Measurements from ENCODE around the gene ZNF622.
"Not testable (repeated sequence)": the region's sequence is repeated elsewhere in the genome, so short reads cannot be mapped to it uniquely, and the experiment has no call there.

Gene ZNF622

DNA sequence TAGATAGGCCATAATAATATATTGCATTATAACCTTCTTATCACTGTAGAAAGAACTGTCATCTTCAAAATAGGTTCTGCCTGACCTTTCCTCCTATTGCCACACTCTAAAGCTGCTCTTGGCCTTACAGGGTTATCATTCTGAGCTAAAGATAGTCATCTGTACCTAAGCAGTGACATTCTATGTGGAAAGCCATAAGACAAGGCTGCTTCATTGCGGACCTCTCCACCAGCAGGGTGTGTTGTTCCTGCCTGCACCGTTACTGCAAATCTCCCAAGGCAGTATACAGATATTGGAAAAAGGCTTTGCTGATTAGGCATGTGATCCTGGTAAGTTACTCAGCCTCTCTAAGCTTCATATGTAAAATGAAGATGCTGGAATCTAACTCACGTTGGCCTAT lies 8.1 kb downstream of the ZNF622 start:
- H3K27ac ChIP-seq (ENCODE audit: low read depth, low read length), result no peak overlapping the region
- no peaks in the 10 kb centered on the region for H3K27me3 ChIP-seq (ENCODE audit: insufficient read depth, low read length)
- H3K4me3 ChIP-seq (ENCODE audit: low read length), result no peak overlapping the region
- 85% methylated on average over 3 of the region's 3 CpGs for WGBS
- no peak overlapping the region for H3K9ac ChIP-seq (ENCODE audit: low read depth, low read length)
- H3K36me3 ChIP-seq (ENCODE audit: insufficient read depth, low read length), result peaks cover 84% of the 10 kb centered on the region
- peaks cover 5% of the 10 kb centered on the region; the same call in 1 of the 2 replicates for H3K4me1 ChIP-seq (ENCODE audit: insufficient read depth, low read length)
- no peaks in the 10 kb centered on the region for H3K9me3 ChIP-seq (ENCODE audit: insufficient read depth, low read depth, low read length)

DNA sequence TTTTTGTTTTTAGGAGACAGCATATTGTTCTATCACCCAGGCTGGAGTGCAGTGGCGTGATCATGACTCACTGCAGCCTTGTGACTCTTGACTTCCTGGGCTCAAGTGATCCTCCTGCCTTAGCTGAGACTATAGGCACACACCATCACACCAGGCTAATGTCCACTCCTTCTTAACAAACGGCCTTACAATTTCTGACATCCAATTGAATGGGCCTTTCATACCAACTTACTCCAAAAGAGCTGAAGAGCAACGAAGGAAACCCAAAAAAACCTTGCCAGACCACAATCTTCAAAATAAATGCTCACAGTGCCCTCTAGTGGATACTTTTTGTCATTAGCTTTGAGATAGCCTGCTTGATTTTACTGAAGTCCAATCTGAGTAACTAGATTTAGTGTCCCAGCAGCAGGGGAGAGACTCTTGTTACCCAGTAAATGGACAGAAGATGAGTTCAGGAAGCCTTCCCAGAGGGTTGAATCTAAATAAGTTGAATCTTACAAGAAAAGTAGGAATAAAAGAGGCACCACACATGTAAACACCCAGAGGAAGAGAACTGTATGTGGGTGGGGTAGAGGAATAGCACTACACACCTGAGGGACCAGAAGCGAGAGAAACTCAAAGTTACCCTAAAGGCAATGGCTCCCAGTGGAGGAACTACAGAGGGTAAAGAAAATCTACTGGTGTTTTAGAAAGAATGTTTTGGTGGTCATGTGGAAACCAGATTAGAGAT lies 9.3 kb downstream of the ZNF622 start:
- peaks cover 84% of the 10 kb centered on the region for H3K36me3 ChIP-seq (ENCODE audit: insufficient read depth, low read length)
- H3K9ac ChIP-seq (ENCODE audit: low read depth, low read length), result no peak overlapping the region
- WGBS, result 64% methylated on average over 4 of the region's 4 CpGs
- H3K27me3 ChIP-seq (ENCODE audit: insufficient read depth, low read length), result no peaks in the 10 kb centered on the region
- H3K4me3 ChIP-seq (ENCODE audit: low read length), result no peak overlapping the region
- H3K4me1 ChIP-seq (ENCODE audit: insufficient read depth, low read length), result peaks cover 5% of the 10 kb centered on the region; the same call in 1 of the 2 replicates
- H3K27ac ChIP-seq (ENCODE audit: low read depth, low read length), result no peak overlapping the region
- H3K9me3 ChIP-seq (ENCODE audit: insufficient read depth, low read depth, low read length), result no peaks in the 10 kb centered on the region

DNA sequence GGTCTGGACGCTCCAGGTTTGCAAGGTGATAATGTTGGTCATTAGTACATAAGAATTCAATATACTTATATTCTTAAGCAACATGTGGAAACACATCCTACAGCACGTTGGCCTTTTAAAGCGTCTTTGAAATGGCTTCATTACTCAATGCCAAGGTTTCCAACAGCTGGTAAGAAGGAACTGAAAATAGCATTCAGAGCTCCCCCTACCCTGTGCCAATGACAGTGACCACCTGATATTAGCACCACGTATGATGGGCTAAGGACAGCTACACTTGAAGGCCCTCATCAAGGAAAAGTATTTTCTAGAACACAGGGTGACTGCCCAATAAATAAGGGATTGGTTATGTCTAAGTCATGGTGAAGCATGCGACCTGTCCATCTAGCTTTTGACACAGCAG lies 9.9 kb downstream of the ZNF622 start:
- WGBS, result 85% methylated on average over 4 of the region's 5 CpGs
- peaks cover 85% of the 10 kb centered on the region for H3K36me3 ChIP-seq (ENCODE audit: insufficient read depth, low read length)

DNA sequence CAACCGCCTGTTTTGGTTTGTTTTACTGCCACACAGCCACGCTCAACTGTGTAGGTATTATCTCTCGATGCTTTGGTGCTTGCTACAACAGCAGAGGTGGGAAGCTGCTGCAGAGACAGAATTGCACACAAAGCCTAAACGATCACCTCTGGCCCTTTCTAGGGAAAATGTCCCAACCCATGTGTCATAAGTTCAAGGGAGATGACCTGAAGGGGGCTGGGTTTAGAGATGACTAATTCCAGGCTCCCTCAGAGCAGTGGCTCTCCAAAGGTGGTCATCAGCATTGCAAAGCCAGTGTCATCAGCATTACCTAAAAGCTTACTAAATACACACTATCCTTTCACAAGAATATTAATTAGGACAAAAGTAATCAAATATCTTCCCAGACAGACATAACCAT lies 10.9 kb downstream of the ZNF622 start:
- Histone ChIP-seq H3K4me1 (ENCODE audit: insufficient read depth, low read length) (peaks cover 5% of the 10 kb centered on the region; the same call in 1 of the 2 replicates), H3K27ac (ENCODE audit: low read depth, low read length) (no peak overlapping the region), H3K27me3 (ENCODE audit: insufficient read depth, low read length) (no peaks in the 10 kb centered on the region), H3K9me3 (ENCODE audit: insufficient read depth, low read depth, low read length) (no peaks in the 10 kb centered on the region), H3K36me3 (ENCODE audit: insufficient read depth, low read length) (peaks cover 85% of the 10 kb centered on the region), H3K4me3 (ENCODE audit: low read length) (no peak overlapping the region), H3K9ac (ENCODE audit: low read depth, low read length) (no peak overlapping the region)
- WGBS, result 98% methylated on average over 4 of the region's 4 CpGs

More for the DNA sequence above, 9.9 kb downstream of the ZNF622 start:
- Histone ChIP-seq H3K27ac (ENCODE audit: low read depth, low read length) (no peak overlapping the region), H3K27me3 (ENCODE audit: insufficient read depth, low read length) (no peaks in the 10 kb centered on the region), H3K4me1 (ENCODE audit: insufficient read depth, low read length) (peaks cover 5% of the 10 kb centered on the region; the same call in 1 of the 2 replicates), H3K9ac (ENCODE audit: low read depth, low read length) (no peak overlapping the region), H3K4me3 (ENCODE audit: low read length) (no peak overlapping the region), H3K9me3 (ENCODE audit: insufficient read depth, low read depth, low read length) (no peaks in the 10 kb centered on the region)

DNA sequence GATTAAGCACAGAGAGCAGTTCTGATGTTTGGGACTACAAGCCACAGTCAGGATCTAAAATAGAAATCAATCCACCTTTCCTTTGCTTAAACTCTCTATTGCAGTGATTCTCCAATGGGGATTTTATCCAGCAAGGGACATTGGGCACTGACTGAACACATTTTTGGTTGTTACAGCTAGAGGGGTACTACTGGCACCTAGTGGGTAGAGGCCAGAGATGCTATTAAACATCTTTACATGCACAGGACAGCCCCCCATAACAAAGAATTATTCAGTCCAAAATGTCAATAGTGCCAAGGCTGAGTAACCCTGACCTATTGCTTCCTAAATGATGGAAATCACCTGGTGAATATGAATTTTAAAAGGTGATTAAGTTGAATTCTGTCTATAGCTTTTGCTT lies 12.0 kb downstream of the ZNF622 start:
- H3K4me3 ChIP-seq (ENCODE audit: low read length), result no peak overlapping the region
- peaks cover 5% of the 10 kb centered on the region; the same call in 1 of the 2 replicates for H3K4me1 ChIP-seq (ENCODE audit: insufficient read depth, low read length)
- no peak overlapping the region for H3K9ac ChIP-seq (ENCODE audit: low read depth, low read length)
- H3K27ac ChIP-seq (ENCODE audit: low read depth, low read length), result no peak overlapping the region
- no peaks in the 10 kb centered on the region for H3K9me3 ChIP-seq (ENCODE audit: insufficient read depth, low read depth, low read length)
- H3K36me3 ChIP-seq (ENCODE audit: insufficient read depth, low read length), result peaks cover 84% of the 10 kb centered on the region
- no peaks in the 10 kb centered on the region for H3K27me3 ChIP-seq (ENCODE audit: insufficient read depth, low read length)

DNA sequence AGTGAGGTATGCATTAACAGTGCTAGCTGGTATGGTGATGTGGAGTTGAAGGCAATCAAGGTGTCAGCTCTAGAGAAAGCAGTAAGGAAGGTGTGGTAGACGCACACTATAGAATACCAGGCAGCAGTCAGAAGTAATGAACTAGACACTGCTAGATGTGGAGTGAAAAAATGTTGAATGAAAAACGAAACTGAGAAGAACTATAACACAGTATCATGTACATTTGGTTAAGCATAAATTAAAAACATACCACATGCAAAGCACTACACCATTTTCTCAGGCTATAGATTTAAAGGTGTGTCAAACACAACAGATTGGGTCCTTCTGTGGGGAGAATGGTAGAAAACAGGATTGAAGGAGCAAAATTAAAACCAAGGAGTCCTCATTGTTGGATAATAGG lies 15.4 kb downstream of the ZNF622 start:
- H3K36me3 ChIP-seq (ENCODE audit: insufficient read depth, low read length), result peaks cover 56% of the 10 kb centered on the region
- H3K4me3 ChIP-seq (ENCODE audit: low read length), result no peak overlapping the region
- no peaks in the 10 kb centered on the region for H3K9me3 ChIP-seq (ENCODE audit: insufficient read depth, low read depth, low read length)
- H3K4me1 ChIP-seq (ENCODE audit: insufficient read depth, low read length), result no peaks in the 10 kb centered on the region
- H3K27ac ChIP-seq (ENCODE audit: low read depth, low read length), result no peak overlapping the region
- H3K27me3 ChIP-seq (ENCODE audit: insufficient read depth, low read length), result no peaks in the 10 kb centered on the region
- WGBS, result 95% methylated on average over 1 of the region's 2 CpGs
- no peak overlapping the region for H3K9ac ChIP-seq (ENCODE audit: low read depth, low read length)

DNA sequence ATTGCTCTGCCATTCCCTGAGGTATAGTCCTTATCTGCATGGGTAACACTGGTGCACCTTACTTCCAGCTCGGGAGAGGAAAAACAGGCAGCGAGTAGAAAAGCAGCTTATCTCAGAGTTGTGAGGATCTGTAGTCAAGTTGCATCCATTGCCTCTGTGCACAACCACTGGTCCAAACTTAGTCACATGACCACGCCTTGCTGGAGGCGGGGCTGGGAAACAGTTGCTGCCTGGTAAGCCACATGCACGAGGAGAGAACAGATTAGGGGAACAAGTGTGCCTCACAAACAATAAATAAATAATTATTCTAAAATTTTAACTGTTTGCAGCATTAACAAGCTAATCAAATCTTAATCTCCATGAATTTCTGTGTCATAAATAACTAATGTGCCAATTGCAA lies 18.6 kb downstream of the ZNF622 start:
- H3K9ac ChIP-seq (ENCODE audit: low read depth, low read length), result no peak overlapping the region
- H3K27ac ChIP-seq (ENCODE audit: low read depth, low read length), result no peak overlapping the region
- no peaks in the 10 kb centered on the region for H3K4me1 ChIP-seq (ENCODE audit: insufficient read depth, low read length)
- H3K27me3 ChIP-seq (ENCODE audit: insufficient read depth, low read length), result no peaks in the 10 kb centered on the region
- no peaks in the 10 kb centered on the region for H3K9me3 ChIP-seq (ENCODE audit: insufficient read depth, low read depth, low read length)
- WGBS, result 89% methylated on average over 4 of the region's 5 CpGs
- peaks cover 36% of the 10 kb centered on the region for H3K36me3 ChIP-seq (ENCODE audit: insufficient read depth, low read length)
- no peak overlapping the region for H3K4me3 ChIP-seq (ENCODE audit: low read length)

DNA sequence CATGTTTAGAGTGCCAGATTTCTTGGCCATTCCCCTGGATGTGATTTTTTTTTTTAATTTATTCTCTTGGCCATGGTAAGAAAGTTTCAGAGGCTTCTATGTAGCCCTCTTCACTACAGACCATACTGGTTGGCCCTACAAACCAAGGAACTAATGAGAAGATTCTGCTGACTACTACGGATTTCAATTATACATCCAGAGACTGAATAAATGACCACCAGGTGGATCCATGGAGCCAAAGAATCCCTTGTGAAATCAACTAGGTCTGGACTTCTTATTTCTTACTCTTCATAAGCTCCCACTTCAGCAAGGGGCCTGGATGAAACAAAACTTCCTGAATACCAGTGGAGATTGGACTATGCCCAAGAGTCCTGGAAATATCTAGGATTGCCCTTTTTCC lies 27.6 kb downstream of the ZNF622 start:
- WGBS, result 86% methylated on average over 1 of the region's 1 CpG
- Histone ChIP-seq H3K27me3 (ENCODE audit: insufficient read depth, low read length) (no peaks in the 10 kb centered on the region), H3K36me3 (ENCODE audit: insufficient read depth, low read length) (no peaks in the 10 kb centered on the region), H3K9me3 (ENCODE audit: insufficient read depth, low read depth, low read length) (no peaks in the 10 kb centered on the region), H3K9ac (ENCODE audit: low read depth, low read length) (no peak overlapping the region), H3K27ac (ENCODE audit: low read depth, low read length) (no peak overlapping the region), H3K4me1 (ENCODE audit: insufficient read depth, low read length) (no peaks in the 10 kb centered on the region), H3K4me3 (ENCODE audit: low read length) (no peak overlapping the region)

DNA sequence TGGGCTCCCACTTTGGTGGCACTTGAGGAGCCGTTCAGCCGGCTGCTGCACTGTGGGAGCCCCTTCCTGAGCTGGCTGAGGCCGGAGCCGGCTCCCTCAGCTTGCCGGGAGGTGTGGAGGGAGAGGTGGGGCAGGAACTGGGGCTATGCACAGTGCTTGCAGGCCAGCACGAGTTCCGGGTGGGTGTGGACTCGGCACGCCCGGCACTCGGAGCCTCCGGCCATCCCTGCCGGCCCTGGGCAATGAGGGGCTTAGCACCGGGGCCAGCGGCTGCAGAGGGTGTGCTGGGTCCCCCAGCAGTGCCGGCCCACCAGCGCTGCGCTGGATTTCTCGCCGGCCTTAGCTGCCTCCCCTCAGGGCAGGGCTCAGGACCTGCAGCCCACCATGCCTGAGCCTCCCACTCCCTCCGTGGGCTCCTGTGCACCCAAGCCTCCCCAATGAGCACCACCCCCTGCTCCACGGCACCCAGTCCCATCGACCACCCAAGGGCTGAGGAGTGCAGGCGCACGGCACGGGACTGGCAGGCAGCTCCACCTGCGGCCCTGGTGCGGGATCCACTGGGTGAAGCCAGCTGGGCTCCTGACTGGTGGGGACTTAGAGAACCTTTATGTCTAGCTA lies 29.4 kb downstream of the ZNF622 start:
- H3K36me3 ChIP-seq (ENCODE audit: insufficient read depth, low read length); H3K27me3 ChIP-seq (ENCODE audit: insufficient read depth, low read length); H3K9me3 ChIP-seq (ENCODE audit: insufficient read depth, low read depth, low read length); H3K27ac ChIP-seq (ENCODE audit: low read depth, low read length); H3K4me3 ChIP-seq (ENCODE audit: low read length); H3K9ac ChIP-seq (ENCODE audit: low read depth, low read length); H3K4me1 ChIP-seq (ENCODE audit: insufficient read depth, low read length): not testable (repeated sequence)
- 90% methylated on average over 28 of the region's 28 CpGs for WGBS

DNA sequence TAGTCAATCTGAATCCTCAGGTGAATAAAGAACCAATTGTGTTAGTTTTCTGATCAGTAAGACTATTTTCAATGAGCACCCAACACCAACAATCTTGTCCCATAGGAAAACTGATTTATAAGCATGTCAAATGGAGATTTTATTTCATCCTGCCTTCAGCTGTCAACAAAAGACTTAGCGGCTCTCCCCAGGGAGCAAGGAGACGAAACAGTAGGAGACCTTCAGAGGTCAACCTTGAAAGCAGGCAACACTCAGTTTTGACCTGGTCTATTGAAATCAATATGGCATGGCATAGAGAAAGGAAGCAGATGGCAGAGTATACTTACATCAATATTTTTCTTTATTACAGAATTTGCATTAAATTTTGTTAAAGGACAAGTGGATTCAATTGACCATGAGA lies 34.1 kb downstream of the ZNF622 start:
- WGBS, result 52% methylated on average over 2 of the region's 2 CpGs
- H3K36me3 ChIP-seq (ENCODE audit: insufficient read depth, low read length), result no peaks in the 10 kb centered on the region
- H3K27me3 ChIP-seq (ENCODE audit: insufficient read depth, low read length), result no peaks in the 10 kb centered on the region
- H3K9me3 ChIP-seq (ENCODE audit: insufficient read depth, low read depth, low read length), result no peaks in the 10 kb centered on the region
- no peak overlapping the region for H3K27ac ChIP-seq (ENCODE audit: low read depth, low read length)
- no peak overlapping the region for H3K9ac ChIP-seq (ENCODE audit: low read depth, low read length)
- peaks cover 17% of the 10 kb centered on the region for H3K4me1 ChIP-seq (ENCODE audit: insufficient read depth, low read length)
- no peak overlapping the region for H3K4me3 ChIP-seq (ENCODE audit: low read length)

DNA sequence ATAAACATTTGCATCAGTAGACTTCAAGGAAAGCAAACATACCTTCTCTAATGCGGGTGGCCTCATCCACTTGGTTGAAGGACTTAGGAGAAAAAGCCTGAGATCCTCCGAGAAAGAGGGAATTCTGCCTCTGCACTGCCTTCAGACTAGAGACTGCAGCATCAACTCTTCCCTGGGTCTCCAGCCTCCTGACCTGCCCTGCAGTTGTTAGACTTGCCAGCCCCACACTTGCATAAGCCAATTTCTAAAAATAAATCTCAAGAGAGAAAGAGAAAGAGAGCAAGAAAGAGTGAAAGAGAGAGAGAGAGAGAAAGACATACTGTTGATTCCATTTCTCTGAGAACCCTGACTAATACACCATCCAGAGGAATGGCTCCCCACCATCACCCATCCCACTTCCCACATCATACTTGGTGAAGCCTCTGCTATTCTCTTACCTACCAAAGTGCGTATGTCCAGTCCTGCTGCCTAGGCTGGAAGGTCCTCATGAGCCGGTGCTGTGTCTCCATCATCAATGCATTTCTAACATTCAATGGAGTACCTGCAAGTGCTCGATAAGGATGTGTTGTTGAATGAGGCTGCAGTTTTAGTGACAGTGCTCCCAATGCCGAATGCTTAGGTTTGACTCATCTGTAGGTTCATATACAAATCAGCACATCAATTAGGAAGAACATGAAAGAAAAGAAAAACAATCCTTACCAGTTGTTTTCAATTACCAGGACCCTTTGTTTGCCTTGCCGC lies 35.1 kb downstream of the ZNF622 start:
- Histone ChIP-seq H3K9ac (ENCODE audit: low read depth, low read length) (no peak overlapping the region), H3K27me3 (ENCODE audit: insufficient read depth, low read length) (no peaks in the 10 kb centered on the region), H3K9me3 (ENCODE audit: insufficient read depth, low read depth, low read length) (no peaks in the 10 kb centered on the region), H3K4me3 (ENCODE audit: low read length) (no peak overlapping the region), H3K4me1 (ENCODE audit: insufficient read depth, low read length) (peaks cover 17% of the 10 kb centered on the region), H3K27ac (ENCODE audit: low read depth, low read length) (no peak overlapping the region), H3K36me3 (ENCODE audit: insufficient read depth, low read length) (no peaks in the 10 kb centered on the region)
- WGBS, result 86% methylated on average over 6 of the region's 7 CpGs

All from HUES64 (cell line).